Measurements from ENCODE around the gene HFM1. TPM values are rescaled to one million over a fixed set of nuclear protein-coding genes. Genes with fewer than 3 reads are reported as not detected.

Gene HFM1
- total RNA-seq, 1 experiment from 2014 or later, result not detected

DNA sequence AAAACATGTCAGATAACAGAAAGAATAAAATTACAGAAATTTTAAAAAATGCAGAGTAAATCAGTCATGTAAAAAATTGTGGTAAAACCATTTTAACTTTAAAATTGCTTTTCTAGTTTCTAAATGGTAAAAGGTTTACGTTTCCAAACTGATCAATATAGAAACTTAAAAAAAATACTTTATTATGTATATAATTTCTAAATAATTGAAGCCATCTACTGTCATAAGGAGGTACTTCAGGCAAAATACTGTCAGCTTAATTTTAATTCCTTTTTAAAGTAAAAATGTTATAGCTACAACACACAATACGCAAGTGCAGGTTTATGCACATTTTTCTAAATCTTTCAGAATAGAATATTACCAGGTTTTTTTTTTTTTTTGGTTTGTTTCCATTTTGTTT, 159.9 kb downstream of the HFM1 start:
- DNase-seq (ENCODE audit: low read depth), result no peak

DNA sequence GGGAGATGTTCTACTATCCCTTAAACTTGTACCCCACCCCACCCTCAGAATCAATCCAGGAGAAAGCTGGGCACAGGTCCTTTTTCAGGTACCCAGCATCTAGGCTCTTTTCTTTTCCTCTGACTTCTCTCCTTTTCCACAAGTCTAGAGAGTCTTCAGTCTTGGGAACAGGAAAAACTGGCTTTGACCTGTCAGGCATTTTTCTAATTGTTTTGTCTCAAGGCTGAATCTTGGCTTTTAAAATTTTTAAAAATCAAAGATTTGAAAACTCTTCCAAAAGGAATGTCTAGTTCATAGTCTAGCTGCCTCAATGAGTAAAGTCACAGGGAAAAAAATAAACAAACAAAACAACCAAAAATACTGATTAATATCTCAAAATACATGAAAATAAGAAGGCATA, 161.5 kb downstream of the HFM1 start:
- no peak for DNase-seq (ENCODE audit: low read depth)

DNA sequence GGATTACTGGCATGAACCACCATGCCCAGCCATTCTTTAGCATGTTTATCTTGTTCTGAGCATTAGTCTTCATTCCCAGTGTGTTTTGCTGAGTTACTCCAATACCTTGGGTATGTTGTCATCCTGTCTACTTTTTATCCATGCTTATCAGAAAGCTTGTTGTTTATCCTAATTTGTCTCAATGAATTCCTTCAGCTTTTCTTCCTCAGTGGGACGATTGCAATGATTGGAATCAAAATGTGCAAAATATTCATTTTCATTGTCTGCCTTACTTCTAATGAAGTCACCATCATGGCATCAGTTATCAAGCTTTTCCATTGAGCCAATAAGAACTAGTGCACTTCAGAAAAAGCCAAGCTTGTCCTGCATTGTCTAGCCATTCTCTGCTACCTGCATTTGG, 170.5 kb downstream of the HFM1 start:
- DNase-seq (ENCODE audit: low read depth), result no peak

DNA sequence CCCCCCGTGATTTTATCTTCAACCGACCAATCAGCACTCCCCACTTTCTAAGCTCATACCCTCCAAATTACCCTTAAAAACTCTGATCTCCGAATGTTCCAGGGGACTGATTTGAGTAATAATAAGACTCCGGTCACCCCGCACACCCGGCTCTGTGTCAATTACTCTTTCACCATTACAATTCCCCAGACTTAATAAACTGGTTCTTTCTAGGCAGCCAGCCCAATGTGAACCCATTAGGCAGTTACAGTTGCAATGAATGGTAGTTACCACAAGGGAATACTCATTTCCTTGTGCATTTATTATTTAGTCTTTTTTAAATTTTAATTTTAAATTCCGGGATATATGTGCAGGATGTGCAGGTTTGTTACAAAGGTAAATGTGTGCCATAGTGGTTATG, 177.9 kb downstream of the HFM1 start:
- no peak for DNase-seq (ENCODE audit: low read depth)

DNA sequence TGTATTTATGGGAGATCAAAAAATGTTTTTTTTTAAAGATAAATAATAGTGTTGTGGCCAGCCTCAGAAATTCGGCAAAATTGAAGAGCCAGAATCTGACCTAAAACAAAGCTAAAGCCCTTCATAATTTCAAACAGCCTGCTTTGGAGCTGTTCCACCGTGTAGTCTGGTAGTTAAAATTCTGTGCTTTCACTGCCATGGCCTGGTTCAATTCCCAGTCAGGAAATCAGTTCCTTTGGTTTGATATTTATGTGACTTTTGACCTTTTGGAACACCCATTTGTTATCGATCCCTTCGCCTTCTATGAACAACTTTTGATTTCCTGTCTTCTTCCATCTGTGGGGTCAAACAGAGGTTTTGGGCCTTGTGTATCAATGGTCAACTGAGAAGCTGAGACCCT, 179.8 kb downstream of the HFM1 start:
- DNase-seq (ENCODE audit: low read depth), result no peak

DNA sequence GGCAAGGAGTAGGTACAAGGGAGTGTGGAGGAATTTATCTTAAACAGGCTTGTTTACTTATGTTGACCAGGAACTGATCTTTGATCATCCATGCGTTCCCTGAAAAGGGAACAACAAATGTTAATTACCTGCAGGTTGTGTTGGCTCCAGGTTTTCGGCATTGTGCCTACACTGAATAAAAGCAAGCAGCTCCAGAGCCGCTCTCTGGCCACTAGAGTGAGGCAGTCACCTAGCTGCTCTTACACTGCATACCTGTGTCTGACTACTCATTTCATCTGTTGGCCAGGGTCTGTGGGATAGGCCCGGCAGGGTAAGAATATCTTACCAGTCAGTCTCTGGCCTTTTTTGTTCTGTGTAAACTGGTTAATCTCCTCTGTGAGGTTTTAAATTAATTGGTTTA, 183.6 kb downstream of the HFM1 start:
- no peak for DNase-seq (ENCODE audit: low read depth)

DNA sequence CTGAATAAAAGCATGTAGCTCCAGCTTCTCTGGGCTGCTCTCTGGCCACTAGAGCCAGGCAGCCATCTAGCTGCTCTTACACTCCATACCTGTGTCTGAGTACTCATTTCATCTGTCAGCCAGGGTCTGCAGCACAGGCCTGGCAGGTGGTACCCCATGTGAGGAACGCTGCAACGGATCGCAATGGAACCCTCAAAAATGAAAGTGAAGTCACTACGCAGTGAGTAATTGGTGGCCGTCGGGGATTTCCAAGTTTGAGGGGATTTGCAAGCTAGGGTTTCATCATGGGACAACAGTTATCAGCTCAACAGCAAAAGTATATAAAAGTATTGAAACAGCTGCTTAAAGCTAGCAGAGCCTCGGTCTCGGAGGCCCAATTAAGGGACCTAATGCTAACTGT, 186.7 kb downstream of the HFM1 start:
- peak; percentile 9 for DNase-seq (ENCODE audit: low read depth)

Other genes starting within 250 kb of the HFM1 start
- gene CDC7, start 96.0 kb upstream of the HFM1 start, total RNA-seq (2014; rRNA removed; shearing (Covaris generic)), result 14.3 and 17.8 TPM in 2 replicates

All from RPMI7951 (cell line).